Measurements from ENCODE around the gene SEMA4C.

Gene SEMA4C

DNA sequence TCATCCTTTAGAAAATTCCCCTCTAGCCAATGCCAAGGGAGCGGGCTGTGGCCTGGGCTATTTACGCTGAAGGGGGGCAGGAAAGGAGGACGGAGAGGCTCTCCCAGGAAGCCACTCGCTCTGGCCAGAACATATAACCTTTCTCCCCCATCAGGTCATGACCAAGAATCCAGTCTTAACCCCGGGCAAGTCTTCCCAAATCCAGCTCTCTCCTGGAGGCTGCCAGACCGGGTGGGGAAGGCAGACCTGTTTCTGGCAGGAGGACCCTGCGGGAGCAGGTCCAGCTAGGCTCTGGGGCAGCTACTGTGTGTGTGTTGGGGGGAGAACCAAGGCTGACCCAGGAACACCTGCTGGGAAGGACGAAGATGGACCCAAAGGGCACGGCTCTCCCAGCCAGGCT lies 13.4 kb upstream of the SEMA4C start:
- intact Hi-C loops (cut with DNase I): no loop called here

DNA sequence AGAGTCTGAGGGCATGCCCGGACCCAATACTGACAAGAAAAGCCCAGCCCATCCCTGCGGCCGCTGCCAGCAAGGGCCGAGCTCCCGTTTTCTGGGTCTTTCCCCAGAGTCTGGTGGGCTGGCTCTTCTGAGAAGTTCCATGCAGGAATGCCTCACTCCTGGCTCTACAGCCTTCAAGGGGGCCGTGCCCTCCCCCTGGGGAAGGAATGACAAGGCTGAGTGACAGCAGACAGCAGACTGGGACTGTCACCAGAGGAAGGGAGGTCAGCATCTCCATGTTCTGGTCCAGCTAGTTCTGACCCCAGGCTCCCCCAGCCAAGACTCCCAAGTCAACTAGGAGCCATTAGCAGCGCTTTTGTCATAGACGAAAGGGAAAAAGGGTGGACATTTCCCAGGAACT lies 13.0 kb upstream of the SEMA4C start:
- no peak for DNase-seq
- intact Hi-C loops (cut with DNase I): no loop called here

More for the DNA sequence above, 13.4 kb upstream of the SEMA4C start:
- no peak for DNase-seq

DNA sequence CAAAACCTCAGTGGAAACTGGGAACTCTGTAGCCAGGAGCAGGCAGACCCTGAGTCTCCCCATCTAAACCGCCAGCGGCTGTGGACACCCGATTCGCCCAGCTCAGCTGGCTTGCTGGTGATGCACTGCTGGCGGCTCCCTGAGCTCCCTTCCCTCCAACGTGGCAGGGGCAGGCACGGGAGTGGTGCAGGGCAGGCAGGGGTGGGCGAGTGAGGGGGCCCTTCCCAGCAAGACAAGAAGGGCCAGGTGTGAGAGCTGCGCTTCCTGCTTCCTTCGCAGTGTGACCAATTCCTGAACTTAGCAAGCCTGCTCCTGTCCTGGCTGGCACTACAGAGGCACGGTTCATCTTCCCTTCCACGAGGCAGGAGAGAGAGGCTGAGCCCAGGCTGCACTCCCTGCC lies 12.3 kb upstream of the SEMA4C start:
- no peak for DNase-seq
- intact Hi-C loops (cut with DNase I): no loop called here

DNA sequence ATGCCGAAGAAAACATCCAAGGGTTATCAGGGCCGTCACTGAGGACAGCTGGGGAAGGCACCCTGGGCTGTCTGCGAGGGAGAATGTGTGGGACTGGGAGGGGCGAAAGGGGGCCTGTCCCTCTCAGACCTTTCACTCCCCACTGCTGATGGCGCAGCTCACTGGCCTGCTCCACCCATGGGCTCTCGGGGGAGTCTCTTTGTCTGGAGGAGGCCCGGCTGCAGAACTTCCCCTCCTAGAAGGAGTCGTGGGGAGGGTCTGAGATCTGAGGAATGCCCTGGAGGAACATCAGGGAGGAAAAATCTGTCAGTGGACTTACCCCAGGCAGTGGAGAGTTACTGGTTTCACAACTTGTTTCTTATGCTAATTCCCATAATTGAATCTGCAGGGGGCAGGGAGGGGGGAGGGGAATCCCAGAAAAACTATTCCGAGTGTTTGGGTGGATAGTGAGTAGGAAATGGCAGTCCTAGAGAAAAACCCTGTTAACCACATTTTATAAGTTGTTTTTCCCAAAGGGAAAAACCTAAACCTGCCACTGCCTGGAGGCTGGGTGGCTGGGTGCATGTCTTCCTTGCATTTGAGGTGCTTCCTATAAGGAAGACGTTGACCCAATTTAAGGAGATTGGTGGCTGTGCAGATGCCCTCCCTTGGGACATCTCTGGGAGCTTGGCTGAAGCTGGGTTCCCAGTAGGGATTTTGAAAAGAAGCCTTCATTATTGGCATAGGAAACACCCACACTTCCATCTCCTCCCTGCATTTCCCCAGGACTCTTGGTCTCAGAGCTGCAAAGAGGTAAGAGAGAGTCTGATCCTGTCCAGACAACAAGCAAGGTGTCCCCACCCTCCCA lies 11.7 kb upstream of the SEMA4C start:
- intact Hi-C loops (cut with DNase I): no loop called here
- DNase-seq: no peak

DNA sequence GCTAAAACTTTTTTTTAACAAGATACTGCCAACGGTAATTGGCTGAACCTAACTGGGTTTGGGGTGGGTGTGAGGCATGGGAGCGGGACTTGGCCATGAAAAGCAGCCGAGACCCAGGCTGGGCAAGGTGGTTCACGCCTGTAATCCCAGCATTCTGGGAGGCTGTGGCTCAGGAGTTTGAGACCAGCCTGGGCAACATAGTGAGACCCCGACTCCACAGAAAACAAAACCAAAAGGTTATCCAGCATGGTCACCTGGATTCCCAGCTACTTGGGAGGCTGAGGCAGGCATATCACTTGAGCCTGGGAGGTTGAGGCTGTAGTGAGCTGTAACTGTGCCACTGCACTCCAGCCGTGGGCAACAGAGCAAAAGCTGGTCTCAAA lies 11.0 kb upstream of the SEMA4C start:
- intact Hi-C loops (cut with DNase I): no loop called here
- DNase-seq: no peak

DNA sequence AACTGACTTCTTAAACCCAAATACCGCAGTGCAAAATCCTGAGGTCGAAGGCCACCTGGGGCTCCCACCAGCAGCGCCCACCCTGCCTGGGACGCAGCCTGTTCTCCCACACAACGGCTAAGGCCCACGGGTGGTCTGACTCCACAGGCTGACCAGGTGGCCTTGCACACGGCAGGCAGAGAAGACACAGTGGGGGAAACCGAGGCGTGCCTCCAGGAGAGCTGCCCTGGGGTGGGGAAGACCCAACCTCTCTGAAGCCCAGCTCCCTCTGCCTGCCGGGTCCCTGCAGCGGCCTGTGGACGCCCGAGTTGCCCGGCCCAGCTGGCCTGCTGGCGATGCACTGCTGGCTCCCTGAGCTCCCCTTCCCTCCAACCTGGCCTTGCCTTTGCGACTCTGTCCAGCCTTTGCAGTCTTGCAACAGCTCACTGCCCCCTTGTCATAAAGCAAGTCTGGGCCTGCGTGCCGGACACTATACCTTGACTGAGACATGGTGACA lies 9.7 kb upstream of the SEMA4C start:
- intact Hi-C loops (cut with DNase I): no loop called here
- DNase-seq: no peak

DNA sequence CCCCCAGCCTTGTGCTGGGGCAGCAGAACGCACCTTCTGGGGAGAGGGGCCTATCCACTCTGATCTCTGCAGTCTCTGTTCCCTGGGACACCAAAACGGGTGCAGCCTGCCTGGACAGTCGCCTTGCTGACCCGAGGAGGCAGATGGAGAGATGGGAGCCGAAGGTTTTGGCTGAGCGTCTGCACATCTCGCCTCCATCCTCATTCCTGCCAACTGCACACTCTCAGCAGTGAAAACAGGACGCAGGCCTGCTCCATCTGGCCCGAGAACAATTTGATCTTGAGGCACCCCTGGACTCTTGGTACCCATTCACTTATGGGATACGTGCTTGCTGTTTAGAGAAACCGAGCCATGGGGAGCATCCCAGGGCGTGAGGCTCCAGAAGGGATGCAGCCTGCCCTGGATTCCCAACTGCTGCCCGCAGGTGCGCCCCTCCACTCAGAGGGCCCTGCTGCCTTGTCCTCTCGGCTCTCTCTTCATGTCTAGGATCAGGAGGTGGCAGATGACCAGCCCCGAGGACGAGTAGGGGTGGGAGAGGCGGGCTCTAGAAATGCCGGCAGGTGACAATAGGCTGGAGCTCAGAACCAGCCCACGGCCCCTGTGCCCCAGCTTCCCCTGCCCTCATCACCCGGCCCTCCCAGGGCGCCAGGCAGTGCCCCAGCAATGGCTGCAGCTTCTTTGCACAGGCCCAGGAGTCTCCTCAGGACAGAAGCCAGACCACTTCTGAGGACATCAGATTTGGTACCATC lies 9.1 kb upstream of the SEMA4C start:
- DNase-seq: no peak
- intact Hi-C loops (cut with DNase I): no loop called here

DNA sequence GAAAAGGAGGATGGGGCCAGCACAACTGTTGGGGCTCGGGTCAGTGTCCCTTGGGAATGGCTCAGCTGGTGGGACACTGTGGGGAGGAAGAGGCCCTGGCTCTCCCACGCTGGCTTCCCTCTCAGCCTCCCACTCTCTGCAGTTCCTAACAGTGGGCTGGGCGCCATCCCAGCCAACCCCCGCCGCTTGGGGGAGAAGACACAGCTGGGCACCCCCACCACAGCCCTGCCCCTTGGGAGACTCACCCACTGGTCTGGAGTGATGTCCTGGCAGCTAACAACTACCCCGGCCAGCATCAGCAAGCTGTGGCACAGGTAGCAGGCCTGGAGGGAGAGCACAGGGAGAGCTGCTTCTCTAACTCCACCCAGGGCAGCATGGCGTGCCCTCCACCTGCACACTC lies 8.3 kb upstream of the SEMA4C start:
- no peak for DNase-seq
- intact Hi-C loops (cut with DNase I): no loop called here

DNA sequence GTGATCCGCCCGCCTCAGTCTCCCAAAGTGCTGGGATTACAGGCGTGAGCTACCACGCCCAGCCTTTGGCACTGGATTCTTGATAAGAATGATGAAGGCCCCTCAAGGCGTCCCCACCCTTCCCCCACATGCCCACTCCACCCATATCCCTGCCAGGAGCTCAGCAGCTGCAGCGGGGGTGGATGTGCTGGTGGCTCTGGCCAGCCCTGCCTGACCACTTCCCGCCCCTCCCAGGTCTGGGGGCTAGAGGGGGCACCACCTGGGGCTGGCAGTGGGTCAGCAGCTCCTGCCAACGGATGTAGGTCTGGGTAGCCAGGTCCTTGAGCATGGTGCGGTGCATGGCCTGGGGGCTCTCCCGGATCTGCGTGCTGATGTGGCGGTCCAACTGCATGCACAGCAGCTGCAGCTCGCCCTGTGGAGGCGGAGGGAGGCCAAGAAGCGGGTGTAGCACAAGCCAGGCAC lies 7.8 kb upstream of the SEMA4C start:
- intact Hi-C loops (cut with DNase I): no loop called here
- DNase-seq: no peak

DNA sequence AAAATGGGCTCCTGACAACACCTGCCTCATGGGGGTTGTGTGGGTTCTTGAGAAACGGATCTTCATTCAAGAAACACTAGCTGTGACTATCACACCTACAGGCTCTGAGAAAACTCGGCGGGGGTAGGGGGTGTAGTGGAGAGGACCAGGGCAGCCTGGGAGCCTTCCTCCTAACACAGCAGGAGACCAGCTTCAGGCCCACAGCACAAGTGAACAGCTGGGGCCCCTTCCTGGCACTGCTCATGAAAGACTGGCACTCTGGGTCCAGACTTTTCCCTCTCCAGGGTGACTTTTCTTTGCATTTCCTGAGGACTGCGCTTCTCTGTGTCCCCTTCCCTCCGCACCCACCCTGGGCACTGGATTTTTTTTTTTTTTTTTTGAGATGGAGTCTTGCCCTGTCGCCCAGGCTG lies 7.2 kb upstream of the SEMA4C start:
- intact Hi-C loops (cut with DNase I): no loop called here
- DNase-seq: no peak

DNA sequence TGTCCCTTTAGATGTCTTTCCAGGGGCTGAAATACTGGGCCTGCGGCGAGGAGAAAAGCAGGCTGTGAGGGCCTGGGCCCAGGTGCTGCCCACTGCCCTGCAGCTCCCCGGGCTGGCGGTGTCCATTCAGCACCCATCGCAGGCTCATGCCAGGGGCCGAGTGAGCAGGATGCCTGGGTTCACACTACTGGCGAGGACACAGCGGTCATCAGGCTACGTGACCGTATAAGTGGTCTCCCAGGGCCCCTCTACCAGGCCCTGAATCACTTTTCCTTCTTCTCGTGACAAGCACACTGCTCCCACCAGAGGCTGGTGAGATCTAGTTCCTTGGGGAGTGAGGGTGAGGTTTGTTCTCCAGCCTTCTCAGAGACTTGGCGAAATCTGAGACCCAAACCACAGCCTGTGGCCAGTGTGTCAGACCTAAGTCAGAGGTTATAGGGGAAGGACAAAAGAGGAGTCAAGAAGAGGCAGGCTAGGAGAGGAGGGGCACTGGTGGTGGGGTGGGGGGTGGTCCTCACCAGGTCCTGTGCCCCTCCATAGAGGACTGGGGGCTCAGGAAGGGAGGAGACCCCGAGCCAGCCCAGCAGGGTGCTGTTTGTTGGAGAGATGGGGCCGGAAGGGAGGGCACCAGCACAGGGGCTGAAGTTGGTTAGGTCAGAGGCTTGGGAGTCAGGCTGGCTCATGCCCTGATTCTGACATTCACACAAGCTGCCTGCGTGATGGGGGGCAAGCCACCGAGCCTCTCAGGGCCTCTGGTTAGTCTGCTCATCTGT lies 6.6 kb upstream of the SEMA4C start:
- no peak for DNase-seq
- intact Hi-C loops (cut with DNase I): no loop called here

DNA sequence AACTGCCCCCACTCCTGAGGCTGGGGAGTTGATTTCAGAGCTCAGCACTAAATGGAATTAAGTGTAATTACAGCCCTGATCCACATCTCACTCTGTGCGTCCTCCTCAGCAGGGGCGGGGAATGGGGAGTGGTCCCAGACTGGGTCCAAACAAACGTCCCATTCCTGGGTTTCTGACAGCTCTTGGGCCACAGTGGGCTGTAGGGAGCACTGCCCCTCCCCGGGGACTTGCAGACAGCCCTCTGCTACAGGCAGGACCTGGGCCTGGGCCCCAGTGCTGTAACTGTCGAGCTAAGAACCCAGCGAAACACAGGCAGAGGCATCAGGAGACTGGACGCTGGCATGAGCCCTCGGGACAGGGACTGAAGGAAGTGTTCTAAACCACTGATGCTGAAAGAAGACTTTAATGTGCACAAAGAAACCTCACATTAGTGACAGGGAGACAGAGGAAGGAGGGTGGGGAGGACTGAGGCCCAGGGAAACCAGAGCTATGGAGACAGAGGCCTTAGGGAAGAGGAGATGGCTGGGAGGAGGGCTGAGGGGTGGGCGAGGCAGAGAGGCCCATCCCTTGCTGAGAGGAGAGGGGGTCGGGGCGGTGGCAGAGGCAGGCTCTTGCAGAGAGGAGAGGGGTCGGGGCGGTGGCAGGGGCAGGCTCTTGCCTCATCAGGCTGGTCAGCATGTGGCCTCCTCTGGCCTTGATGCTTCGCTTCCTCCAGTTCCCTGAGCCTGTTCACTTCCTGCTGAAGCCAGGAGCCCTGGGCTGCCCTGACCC lies 5.8 kb upstream of the SEMA4C start:
- DNase-seq: peak in 1 of 10 donors; percentile 83
- intact Hi-C loops (cut with DNase I): no loop called here

DNA sequence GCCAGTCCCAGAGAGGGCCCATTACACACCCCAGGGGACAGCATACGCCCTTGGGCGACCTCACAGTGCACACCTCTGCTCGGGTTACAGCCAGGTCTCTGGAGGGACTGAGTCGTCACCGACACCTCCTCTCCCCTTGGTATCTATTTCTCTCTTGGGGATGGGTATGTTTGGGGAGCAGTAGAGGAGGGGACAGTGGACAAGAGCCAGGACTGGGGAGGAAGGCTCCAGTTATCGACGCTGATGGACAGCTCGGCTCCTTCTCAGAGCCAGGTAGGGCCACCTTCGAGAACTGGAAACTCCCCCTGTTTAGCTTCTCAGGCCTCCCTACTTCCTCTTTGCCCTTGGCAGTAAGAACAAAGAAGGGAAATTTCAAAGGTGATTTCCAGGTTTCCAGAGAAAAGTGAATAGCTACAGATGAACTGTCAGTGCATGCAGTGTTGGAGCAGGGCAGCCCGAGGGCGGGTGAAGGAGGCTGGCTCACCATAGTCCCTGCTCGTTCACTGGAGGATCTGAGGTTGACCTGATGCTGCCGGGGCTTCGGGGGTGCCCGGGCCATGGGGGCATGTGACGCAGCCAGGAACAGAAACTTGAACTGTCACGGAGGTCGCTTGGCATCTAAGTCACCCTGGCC lies 4.4 kb upstream of the SEMA4C start:
- DNase-seq: peak in 1 of 10 donors; percentile 77

DNA sequence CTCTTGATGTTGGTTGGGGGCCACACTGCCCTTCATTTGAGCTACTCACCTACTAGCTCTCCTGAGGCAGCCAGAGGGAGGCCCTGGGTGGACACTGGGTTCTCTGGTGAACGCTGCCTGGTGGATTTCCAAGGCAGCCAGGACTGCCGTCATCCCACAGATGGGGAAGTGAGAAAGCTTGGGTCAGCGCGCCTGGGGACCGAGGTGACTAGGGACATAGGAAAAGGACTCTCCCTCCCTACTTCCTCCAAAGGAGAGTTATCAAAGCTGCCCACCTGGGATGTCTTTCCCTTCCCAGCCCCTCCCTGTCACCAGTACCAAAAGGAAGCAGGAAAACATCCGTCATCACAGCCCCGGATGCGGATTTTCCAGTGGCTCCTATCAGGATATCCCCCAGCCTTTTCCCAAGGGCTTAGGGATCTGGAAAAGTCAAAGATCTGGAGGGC lies 3.8 kb upstream of the SEMA4C start:
- intact Hi-C loops (cut with DNase I): loop anchor here (5.0 kb wide), 1 partner anchor 39 kb away; no protein-coding TSS in a partner anchor
- peak in 4 of 10 donors; percentile 54 to 92 (median 82) for DNase-seq

More for the DNA sequence above, 4.4 kb upstream of the SEMA4C start:
- intact Hi-C loops (cut with DNase I): loop anchor here (5.0 kb wide), 1 partner anchor 38 kb away; no protein-coding TSS in a partner anchor

DNA sequence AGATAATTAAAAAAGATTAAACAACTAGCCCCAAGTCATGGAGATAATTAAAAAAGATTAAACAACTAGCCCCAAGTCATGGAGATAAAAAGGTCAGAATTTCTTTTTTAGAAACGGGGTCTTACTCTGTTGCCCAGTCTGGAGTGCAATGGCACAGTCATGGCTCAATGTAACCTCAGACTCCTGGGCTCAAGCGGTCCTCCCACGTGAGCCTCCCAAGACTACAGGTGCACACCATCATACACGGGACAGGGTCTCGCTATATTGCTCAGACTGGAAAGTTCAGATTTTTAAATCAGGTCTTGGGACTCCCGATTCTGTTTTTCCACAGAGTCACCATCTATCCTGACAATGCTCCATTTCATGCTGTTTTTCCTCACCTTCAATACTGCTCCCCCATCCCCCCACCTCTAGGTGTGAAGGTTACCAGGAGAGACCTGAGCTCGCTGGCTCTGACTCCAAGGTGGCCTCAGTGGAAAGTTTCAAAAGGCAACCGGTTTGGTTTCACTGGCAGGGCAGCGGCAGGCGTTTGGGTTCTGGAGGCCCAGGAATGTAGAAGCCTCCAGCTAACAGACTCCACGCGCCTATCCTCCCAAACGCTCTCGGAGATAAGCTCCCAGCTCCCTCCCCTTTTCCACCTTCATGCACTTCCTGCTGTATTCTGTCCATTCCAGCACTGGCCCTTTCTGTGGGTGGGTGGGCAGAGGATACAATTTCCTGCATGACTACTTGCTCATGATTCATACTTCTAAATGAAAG lies 2.9 kb upstream of the SEMA4C start:
- intact Hi-C loops (cut with DNase I): loop anchor here (5.0 kb wide), 1 partner anchor 40 kb away; no protein-coding TSS in a partner anchor
- DNase-seq: no peak

DNA sequence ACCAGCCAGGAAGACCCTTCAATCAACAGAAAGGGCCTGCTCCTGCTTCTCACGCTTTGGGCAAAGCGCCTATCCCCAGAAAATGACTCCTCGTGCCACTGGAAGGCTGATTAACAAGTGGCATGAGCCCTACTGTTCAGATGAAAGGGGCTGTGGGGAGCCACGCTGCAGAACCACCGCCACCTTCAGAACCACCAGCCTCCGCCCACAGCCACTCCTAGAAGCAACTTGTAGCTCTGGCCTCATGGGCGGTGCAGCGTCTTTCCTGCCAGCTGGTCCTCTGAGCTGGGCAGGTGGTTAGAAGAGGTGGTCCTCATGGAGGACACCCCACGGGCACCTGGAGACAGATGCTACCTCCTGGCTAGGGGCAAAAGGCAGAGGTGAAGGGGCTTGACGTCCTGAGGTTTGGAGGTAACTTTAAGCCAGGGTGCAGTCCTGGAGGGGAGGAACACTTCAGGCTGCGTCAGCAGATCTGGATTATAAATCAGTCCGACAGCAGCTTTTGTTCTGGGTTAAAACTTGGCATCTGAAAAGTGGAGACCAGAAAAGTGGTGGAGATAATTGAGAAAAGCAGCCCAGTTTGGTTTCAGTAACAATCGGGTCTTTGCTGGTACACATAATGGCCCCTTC lies 861 bp upstream of the SEMA4C start:
- intact Hi-C loops (cut with DNase I): loop anchor here (5.0 kb wide), 1 partner anchor 42 kb away; no protein-coding TSS in a partner anchor
- peak in 4 of 10 donors; percentile 50 to 92 (median 84) for DNase-seq

DNA sequence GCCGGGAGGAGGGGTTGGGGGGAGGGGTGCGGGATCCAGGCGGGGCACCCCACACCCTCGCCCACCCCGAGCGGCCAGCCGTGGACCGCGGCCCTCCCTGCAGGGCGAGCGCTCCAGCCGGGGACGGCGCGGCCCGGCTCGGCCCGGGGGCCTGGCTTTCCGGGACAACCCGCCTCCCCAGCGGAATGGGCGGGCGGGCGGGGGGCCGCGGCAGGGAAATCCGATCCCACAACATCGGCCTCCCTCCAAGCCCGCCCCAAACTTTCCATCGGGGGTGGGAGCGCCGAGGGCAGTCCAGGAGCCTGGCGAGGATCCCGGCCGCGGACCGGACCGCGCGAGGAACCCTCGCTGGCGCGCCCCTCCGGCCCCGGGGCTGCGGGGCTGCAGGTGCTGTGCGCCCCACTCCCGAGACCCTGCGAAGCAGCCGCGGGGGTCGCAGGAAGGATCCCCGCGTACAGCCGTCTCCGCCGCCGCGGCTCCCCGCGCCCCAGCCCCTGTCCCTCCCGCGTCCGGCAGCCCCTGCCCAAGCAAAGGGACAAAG lies 529 bp downstream of the SEMA4C start:
- intact Hi-C loops (cut with DNase I): loop anchor here (1.0 to 10.0 kb wide), 2 partner anchors 11 to 225 kb away; partner anchors contain the start of genes ANKRD39 and FAHD2B
- peak in 7 of 10 donors; percentile 55 to 93 (median 73) for DNase-seq
